ENCODE data around the gene RBM10. TPM values are rescaled to one million over a fixed set of nuclear protein-coding genes. Genes with fewer than 3 reads are reported as not detected.

Gene RBM10
- total and polyA plus RNA-seq, 2 donors (not counting 3 experiments of a cell fraction or from before 2014, with no cell fraction given): 37.3 to 51.5 TPM

DNA sequence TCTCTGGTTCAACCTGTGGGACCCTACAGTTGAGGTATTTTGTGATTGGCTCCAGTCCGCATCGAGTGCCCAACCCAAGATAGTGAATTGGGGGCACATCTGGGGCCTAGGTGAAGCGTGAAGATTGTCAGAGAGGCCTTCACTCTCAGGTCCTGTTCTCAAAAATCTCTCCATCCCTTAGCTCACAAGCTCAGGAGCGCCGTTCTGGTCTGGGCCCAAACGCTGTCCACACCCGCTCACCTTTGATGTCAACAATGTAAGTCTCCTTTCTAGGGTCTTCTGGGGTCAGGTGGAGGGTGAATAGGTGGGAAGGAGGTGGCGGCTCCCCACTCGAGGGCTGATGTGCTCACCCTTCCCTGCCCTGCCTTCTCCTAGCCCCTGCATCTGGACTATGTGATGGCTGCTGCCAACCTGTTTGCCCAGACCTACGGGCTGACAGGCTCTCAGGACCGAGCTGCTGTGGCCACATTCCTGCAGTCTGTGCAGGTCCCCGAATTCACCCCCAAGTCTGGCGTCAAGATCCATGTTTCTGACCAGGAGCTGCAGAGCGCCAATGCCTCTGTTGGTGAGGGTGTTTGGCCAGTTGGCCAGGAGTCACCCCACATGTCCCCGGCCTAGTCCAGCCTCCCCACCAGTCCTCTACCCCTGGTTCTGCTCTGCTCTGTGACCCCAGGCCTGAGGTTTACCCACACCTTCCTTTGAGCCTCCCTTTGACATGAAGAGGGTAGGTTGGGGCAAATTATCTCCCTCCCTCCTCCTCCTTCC is 65.8 kb downstream of the RBM10 start:
- TF ChIP-seq POLR2A (IDR thresholded peaks at IDR 0.05; ENCODE audit: low read depth, low read length) (no peak), POLR2AphosphoS5 (IDR thresholded peaks at IDR 0.05; ENCODE audit: insufficient read depth, low read depth, low read length) (no peak), GATA2 (IDR thresholded peaks at IDR 0.05; ENCODE audit: insufficient read depth, insufficient read length, low read depth, low read length) (no peak), FOS (IDR thresholded peaks at IDR 0.05; ENCODE audit: borderline replicate concordance, insufficient read depth, low read length) (no peak), MYC (IDR thresholded peaks at IDR 0.05; ENCODE audit: low read depth, low read length) (no peak), JUN (IDR thresholded peaks at IDR 0.05; ENCODE audit: borderline replicate concordance, insufficient read depth, insufficient read length, low read depth) (no peak), EZH2 (IDR thresholded peaks at IDR 0.05; ENCODE audit: borderline replicate concordance, low read depth, low read length, severe bottlenecking) (no peak)
- TF ChIP-seq, protein P1, sequence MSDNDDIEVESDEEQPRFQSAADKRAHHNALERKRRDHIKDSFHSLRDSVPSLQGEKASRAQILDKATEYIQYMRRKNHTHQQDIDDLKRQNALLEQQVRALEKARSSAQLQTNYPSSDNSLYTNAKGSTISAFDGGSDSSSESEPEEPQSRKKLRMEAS (IDR thresholded peaks at IDR 0.05; ENCODE audit: insufficient read depth, insufficient read length): no peak
- TF ChIP-seq, protein P2, sequence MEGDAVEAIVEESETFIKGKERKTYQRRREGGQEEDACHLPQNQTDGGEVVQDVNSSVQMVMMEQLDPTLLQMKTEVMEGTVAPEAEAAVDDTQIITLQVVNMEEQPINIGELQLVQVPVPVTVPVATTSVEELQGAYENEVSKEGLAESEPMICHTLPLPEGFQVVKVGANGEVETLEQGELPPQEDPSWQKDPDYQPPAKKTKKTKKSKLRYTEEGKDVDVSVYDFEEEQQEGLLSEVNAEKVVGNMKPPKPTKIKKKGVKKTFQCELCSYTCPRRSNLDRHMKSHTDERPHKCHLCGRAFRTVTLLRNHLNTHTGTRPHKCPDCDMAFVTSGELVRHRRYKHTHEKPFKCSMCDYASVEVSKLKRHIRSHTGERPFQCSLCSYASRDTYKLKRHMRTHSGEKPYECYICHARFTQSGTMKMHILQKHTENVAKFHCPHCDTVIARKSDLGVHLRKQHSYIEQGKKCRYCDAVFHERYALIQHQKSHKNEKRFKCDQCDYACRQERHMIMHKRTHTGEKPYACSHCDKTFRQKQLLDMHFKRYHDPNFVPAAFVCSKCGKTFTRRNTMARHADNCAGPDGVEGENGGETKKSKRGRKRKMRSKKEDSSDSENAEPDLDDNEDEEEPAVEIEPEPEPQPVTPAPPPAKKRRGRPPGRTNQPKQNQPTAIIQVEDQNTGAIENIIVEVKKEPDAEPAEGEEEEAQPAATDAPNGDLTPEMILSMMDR (IDR thresholded peaks at IDR 0.05; ENCODE audit: extremely low read depth in 1 of 2, insufficient read depth in 1 of 2, low read depth in 1 of 2, low read length in 2 of 2): no peak
- POLR2A ChIA-PET: no interaction called here
- FAIRE-seq: no peak

More for the DNA sequence above, 65.8 kb downstream of the RBM10 start:
- no peaks in the 10 kb centered on the region for H3K9me1 ChIP-seq (replicated peaks; ENCODE audit: control insufficient read depth, extremely low read depth, insufficient read depth, low read length)
- H3K27ac ChIP-seq (ENCODE audit: insufficient read depth, low read depth, low read length): no peak overlapping the region
- H3K4me2 ChIP-seq (ENCODE audit: insufficient read depth, low read length): no peak overlapping the region
- no peak overlapping the region for H3K9ac ChIP-seq (replicated peaks; ENCODE audit: extremely low read depth, insufficient read depth, low read length)
- no peaks in the 10 kb centered on the region for H3K4me1 ChIP-seq (ENCODE audit: control insufficient read depth, extremely low read depth, insufficient read depth, low read length)
- no peaks in the 10 kb centered on the region for H3K27me3 ChIP-seq (ENCODE audit: control insufficient read depth in 2 of 2, insufficient read depth in 2 of 2, low read length in 2 of 2)
- DNase-seq (ENCODE audit: low read depth, low spot score): no peak
- no peak overlapping the region for H2AFZ ChIP-seq (ENCODE audit: low read depth, low read length)
- intact Hi-C loops (cut with micrococcal nuclease): no loop called here
- no TSS peak for BruUV-seq (replicated peaks)
- peaks cover 15 to 57% of the 10 kb centered on the region in 2 experiments for H3K36me3 ChIP-seq (ENCODE audit: control insufficient read depth in 2 of 2, extremely low read depth in 1 of 2, insufficient read depth in 2 of 2, low read length in 2 of 2)
- no peaks in the 10 kb centered on the region for H4K20me1 ChIP-seq (replicated peaks; ENCODE audit: control insufficient read depth, extremely low read depth, insufficient read depth, low read length)
- dilution Hi-C loops (cut with MboI; ENCODE audit: extremely low pct_ligation_motif_present, low sequenced_read_pairs): no loop called here
- H3K9me3 ChIP-seq (replicated peaks; ENCODE audit: control insufficient read depth, insufficient read depth, low read length): no peaks in the 10 kb centered on the region
- H3K4me3 ChIP-seq (replicated peaks in 1 of 3; ENCODE audit: insufficient read depth in 1 of 3, low read depth in 1 of 3, low read length in 3 of 3): no peak overlapping the region
- H3K79me2 ChIP-seq (ENCODE audit: control insufficient read depth, insufficient read depth, low read length): no peaks in the 10 kb centered on the region
- CTCF ChIA-PET: interaction anchor here (1.9 kb wide), 1 partner anchor 174 kb away, joined by 4 read pairs; no protein-coding TSS in a partner anchor

Data from endothelial cell of umbilical vein (primary cell).